ENCODE results near the gene TMEM217.

DNA sequence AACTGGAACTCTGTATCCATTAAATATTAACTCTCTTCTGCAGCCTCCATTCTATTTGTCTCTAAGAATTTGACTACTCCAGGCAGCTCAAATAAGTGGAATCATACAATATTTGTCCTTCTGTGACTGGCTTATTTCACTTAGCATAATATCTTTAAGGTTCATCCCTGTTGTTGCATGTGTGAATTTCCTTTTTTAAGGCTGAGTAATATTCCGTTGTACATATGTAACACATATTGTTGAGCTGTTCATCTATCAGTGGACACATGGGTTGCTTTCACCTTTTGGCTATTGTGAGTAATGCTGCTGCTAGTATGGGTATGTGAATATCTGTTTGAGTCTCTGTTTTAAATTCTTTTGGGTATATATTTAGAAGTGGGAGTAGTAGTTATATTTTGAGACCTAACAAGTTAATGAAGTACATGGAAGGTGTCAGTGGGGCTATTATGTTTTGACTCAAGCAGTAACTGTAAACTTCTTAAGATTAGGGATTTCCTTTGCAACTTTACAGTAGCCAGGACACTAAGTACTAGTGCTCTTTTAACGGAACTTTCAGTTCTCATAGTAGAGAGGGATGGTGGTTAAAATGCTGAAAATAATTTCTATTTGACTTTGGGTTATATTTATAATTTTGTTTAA lies 29.7 kb upstream of the TMEM217 start:
- TF ChIP-seq, protein P1, sequence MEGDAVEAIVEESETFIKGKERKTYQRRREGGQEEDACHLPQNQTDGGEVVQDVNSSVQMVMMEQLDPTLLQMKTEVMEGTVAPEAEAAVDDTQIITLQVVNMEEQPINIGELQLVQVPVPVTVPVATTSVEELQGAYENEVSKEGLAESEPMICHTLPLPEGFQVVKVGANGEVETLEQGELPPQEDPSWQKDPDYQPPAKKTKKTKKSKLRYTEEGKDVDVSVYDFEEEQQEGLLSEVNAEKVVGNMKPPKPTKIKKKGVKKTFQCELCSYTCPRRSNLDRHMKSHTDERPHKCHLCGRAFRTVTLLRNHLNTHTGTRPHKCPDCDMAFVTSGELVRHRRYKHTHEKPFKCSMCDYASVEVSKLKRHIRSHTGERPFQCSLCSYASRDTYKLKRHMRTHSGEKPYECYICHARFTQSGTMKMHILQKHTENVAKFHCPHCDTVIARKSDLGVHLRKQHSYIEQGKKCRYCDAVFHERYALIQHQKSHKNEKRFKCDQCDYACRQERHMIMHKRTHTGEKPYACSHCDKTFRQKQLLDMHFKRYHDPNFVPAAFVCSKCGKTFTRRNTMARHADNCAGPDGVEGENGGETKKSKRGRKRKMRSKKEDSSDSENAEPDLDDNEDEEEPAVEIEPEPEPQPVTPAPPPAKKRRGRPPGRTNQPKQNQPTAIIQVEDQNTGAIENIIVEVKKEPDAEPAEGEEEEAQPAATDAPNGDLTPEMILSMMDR (conservative IDR thresholded peaks at IDR 0.05; ENCODE audit: low read depth, low read length), result no peak
- TF ChIP-seq EZH2phosphoT487 (IDR thresholded peaks at IDR 0.05; ENCODE audit: borderline replicate concordance, low read length) (no peak), EZH2 (IDR thresholded peaks at IDR 0.05; ENCODE audit: low read length, unreplicated experiment) (no peak)
